Ishikawa (cell line): ENCODE measurements around the gene ARHGAP20.

Experiments
- CEBPB ChIP-seq: IDR thresholded peaks from 2 replicates; pipeline ENCODE4 v1.6.1; 2012
- CREB1 ChIP-seq: IDR thresholded peaks from 2 replicates; pipeline ENCODE4 v1.6.1; 2012; ENCODE audit warnings: low read depth
- EGR1 ChIP-seq: IDR thresholded peaks from 2 replicates; pipeline ENCODE4 v1.6.1; 2012
- EP300 ChIP-seq: IDR thresholded peaks from 2 replicates; pipeline ENCODE4 v1.6.1; 2012; ENCODE audit warnings: borderline replicate concordance
- FOXM1 ChIP-seq: IDR thresholded peaks from 2 replicates; pipeline ENCODE4 v1.6.1; 2012; ENCODE audit warnings: low read depth, borderline replicate concordance
- MAX ChIP-seq: IDR thresholded peaks from 2 replicates; pipeline ENCODE4 v1.6.1; 2012
- NFIC ChIP-seq: IDR thresholded peaks from 2 replicates; pipeline ENCODE4 v1.6.1; 2012
- RAD21 ChIP-seq: IDR thresholded peaks from 2 replicates; pipeline ENCODE4 v1.6.1; 2012; ENCODE audit warnings: low read depth
- REST ChIP-seq: IDR thresholded peaks from 2 replicates; pipeline ENCODE4 v1.6.1; 2012; ENCODE audit warnings: low read depth, mild to moderate bottlenecking
- TAF1 ChIP-seq: IDR thresholded peaks from 2 replicates; pipeline ENCODE4 v1.6.1; 2012; ENCODE audit warnings: low read depth, mild to moderate bottlenecking
- TCF12 ChIP-seq: IDR thresholded peaks from 2 replicates; pipeline ENCODE4 v1.6.1; 2012; ENCODE audit warnings: low read depth
- TEAD4 ChIP-seq: IDR thresholded peaks from 2 replicates; pipeline ENCODE4 v1.6.1; 2012
- YY1 ChIP-seq: IDR thresholded peaks from 2 replicates; pipeline ENCODE4 v1.6.1; 2012; ENCODE audit warnings: low read depth
- ZBTB7A ChIP-seq: IDR thresholded peaks from 2 replicates; pipeline ENCODE4 v1.6.1; 2012; ENCODE audit warnings: low read depth
- TF ChIP-seq, protein P1 (sequence below): IDR thresholded peaks from 2 replicates; pipeline ENCODE4 v1.6.1; 2012

The ARHGAP20 gene

DNA sequence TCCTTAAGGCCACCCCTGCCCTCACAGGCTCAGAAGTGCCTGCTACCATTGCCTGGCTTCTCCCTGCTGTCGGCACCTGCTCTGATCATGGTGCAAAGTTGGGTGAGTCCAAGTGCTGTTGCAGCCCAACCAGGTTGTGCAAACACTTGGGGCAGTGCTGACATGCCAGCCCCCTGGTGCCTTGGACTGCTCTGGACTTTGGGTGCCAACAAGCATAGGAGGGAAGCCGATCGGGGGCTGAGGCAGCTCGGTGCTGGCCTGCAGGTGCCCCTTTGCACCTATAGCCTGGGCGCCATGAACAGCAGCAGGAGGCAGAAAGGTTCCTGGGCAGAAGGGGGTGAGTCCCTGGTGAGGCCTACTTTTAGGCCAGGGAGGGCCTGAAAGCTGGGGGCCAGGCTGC, 113.0 kb downstream of the ARHGAP20 start:
- TF ChIP-seq CEBPB, result no peak
- no peak for TF ChIP-seq EP300
- TF ChIP-seq, protein P1, sequence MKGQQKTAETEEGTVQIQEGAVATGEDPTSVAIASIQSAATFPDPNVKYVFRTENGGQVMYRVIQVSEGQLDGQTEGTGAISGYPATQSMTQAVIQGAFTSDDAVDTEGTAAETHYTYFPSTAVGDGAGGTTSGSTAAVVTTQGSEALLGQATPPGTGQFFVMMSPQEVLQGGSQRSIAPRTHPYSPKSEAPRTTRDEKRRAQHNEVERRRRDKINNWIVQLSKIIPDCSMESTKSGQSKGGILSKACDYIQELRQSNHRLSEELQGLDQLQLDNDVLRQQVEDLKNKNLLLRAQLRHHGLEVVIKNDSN, result no peak
- no peak for TF ChIP-seq NFIC

DNA sequence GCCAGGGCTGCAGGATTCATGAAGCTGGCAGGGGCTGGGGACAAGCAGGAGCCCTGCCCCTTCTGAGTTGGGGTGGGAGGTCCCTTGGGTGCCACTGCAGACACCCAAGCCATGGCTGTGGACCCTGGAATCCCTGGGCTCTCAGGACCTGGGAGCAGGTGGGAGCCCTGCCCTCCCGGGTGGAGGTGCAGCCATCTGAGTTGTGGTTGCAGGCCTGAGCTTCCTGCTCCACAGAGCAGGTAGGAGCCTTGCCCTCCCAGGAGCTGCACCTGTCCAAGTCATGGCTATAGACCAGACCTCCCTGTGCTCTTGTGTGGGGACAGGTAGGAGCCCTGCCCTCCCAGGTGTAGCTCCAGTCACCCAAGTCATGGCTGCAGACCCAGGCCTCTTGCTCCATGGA, 113.5 kb downstream of the ARHGAP20 start:
- TF ChIP-seq YY1 (no peak), FOXM1 (no peak), EP300 (no peak), TEAD4 (no peak), CEBPB (no peak), NFIC (no peak), RAD21 (no peak), EGR1 (no peak), TCF12 (no peak), REST (no peak), MAX (no peak), CREB1 (no peak), TAF1 (no peak), ZBTB7A (no peak)
- TF ChIP-seq, protein P1, result no peak

DNA sequence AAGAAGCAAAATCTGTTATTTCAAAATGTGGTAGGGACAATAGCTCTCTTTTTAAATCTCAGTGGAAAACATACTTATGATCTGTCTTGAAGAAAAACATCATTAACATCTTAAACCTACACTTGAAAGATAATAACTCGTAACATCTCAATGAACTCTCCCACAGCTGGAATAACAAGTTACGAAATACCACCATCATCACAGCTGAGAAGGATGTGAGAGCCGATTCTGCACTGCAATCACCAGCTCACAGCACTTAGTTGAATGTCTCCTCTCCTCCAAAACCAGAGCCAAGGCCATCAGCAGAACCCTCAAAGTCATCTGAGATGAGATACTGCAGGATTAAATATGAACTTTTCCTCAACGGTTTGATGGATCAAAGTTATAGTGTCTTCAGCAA, 124.3 kb downstream of the ARHGAP20 start:
- TF ChIP-seq FOXM1 (no peak), RAD21 (no peak), EGR1 (no peak), EP300 (no peak), MAX (no peak), CREB1 (no peak), NFIC (no peak), CEBPB (no peak), TCF12 (no peak), REST (no peak), ZBTB7A (no peak), YY1 (no peak), TEAD4 (no peak), TAF1 (no peak)
- TF ChIP-seq, protein P1, result no peak

GRCh38 chr11:110587129-110587528, 125.1 kb downstream of the ARHGAP20 start:
- no peak for TF ChIP-seq ZBTB7A
- TF ChIP-seq MAX, result no peak
- no peak for TF ChIP-seq YY1
- TF ChIP-seq TEAD4, result no peak
- TF ChIP-seq CREB1, result no peak
- TF ChIP-seq, protein P1, result no peak
- no peak for TF ChIP-seq TAF1
- TF ChIP-seq RAD21, result no peak
- no peak for TF ChIP-seq REST
- no peak for TF ChIP-seq FOXM1
- no peak for TF ChIP-seq EGR1
- no peak for TF ChIP-seq NFIC
- no peak for TF ChIP-seq CEBPB
- no peak for TF ChIP-seq EP300
- no peak for TF ChIP-seq TCF12
